ENCODE data around the gene SEZ6L2.
A peak's percentile ranks its signal among the peaks of the same experiment; 100 is the strongest.
"Not testable (repeated sequence)": the region's sequence is repeated elsewhere in the genome, so short reads cannot be mapped to it uniquely, and the experiment has no call there.

The SEZ6L2 gene

GRCh38 chr16:29881050-29881449 is 18.3 kb downstream of the SEZ6L2 start:
- no peak for DNase-seq

- DNase-seq: no peak
Measured at GRCh38 chr16:29878172-29878571, 21.2 kb downstream of the SEZ6L2 start.

- DNase-seq: peak; percentile 71
Measured at GRCh38 chr16:29877266-29877961, 21.9 kb downstream of the SEZ6L2 start.

GRCh38 chr16:29876594-29877249 is 22.6 kb downstream of the SEZ6L2 start:
- DNase-seq: no peak

- DNase-seq: no peak
Measured at GRCh38 chr16:29876217-29876593, 23.1 kb downstream of the SEZ6L2 start.

- no peak for DNase-seq
Measured at GRCh38 chr16:29875206-29875605, 24.1 kb downstream of the SEZ6L2 start.

- no peak for DNase-seq
Measured at GRCh38 chr16:29873319-29873718, 26.0 kb downstream of the SEZ6L2 start.

GRCh38 chr16:29871822-29872546 is 27.4 kb downstream of the SEZ6L2 start:
- DNase-seq: no peak

GRCh38 chr16:29869067-29869466 is 30.3 kb downstream of the SEZ6L2 start:
- DNase-seq: not testable (repeated sequence)

- no peak for DNase-seq
Measured at GRCh38 chr16:29868396-29869009, 30.8 kb downstream of the SEZ6L2 start.

- no peak for DNase-seq
Measured at GRCh38 chr16:29864205-29864604, 35.1 kb downstream of the SEZ6L2 start.

- no peak for DNase-seq
Measured at GRCh38 chr16:29863669-29863984, 35.7 kb downstream of the SEZ6L2 start.

- DNase-seq: peak; percentile 95
Measured at GRCh38 chr16:29862884-29863668, 36.3 kb downstream of the SEZ6L2 start, which contains the start of gene CDIPT. CDIPT (minus strand) TSS chr16:29863226; CDS start chr16:29862857, 369 bp downstream.

- DNase-seq: no peak
Measured at GRCh38 chr16:29862383-29862883, 36.9 kb downstream of the SEZ6L2 start.

GRCh38 chr16:29860218-29860617 is 39.1 kb downstream of the SEZ6L2 start:
- no peak for DNase-seq

- no peak for DNase-seq
Measured at GRCh38 chr16:29858974-29859373, 40.4 kb downstream of the SEZ6L2 start.

- no peak for DNase-seq
Measured at GRCh38 chr16:29858149-29858849, 41.1 kb downstream of the SEZ6L2 start.

- DNase-seq: no peak
Measured at GRCh38 chr16:29857133-29857760, 42.1 kb downstream of the SEZ6L2 start.

GRCh38 chr16:29854520-29855100 is 44.7 kb downstream of the SEZ6L2 start:
- no peak for DNase-seq

- no peak for DNase-seq
Measured at GRCh38 chr16:29852654-29853053, 46.7 kb downstream of the SEZ6L2 start.

- no peak for DNase-seq
Measured at GRCh38 chr16:29850998-29851397, 48.4 kb downstream of the SEZ6L2 start.
